H1 (cell line): Measurements from ENCODE around the gene SLC28A1. TPM values are rescaled to one million over a fixed set of nuclear protein-coding genes. Genes with fewer than 3 reads are reported as not detected.

Experiments
- CTCF ChIA-PET: fragments of 300-600 bp; sonication (Branson Sonifier 250); formaldehyde crosslinking; loops from one replicate; lab custom pipeline; 2021; ENCODE audit not compliant: partially characterized antibody; lab: Charles Lee
- POLR2A ChIA-PET: fragments of 300-600 bp; sonication (Branson Sonifier 250); formaldehyde crosslinking; loops from one replicate; lab custom pipeline; 2021; ENCODE audit warnings: inconsistent platforms; ENCODE audit not compliant: partially characterized antibody; lab: Charles Lee
- DNase-seq, 2 experiments: peaks; one replicate each; pipeline versions ENCODE4 v3.0.0 to v3.0.0-alpha.2; 2010 to 2022; ENCODE audit warnings: low spot score in 2 of 2, low read depth in 1 of 2, mixed read lengths in 1 of 2
- FAIRE-seq: peaks from 2 replicates; lab custom pipeline; 2011; peaks lifted over from hg19 to GRCh38; lab: Jason Lieb, UNC
- H2AFZ ChIP-seq: 2 replicates; pipeline ENCODE4 v1.8.1; 2012; ENCODE audit warnings: low read length, inconsistent platforms
- H2AK5ac ChIP-seq: 2 replicates; pipeline ENCODE4 v1.6.1; 2013; ENCODE audit warnings: low read depth, low read length
- H2BK120ac ChIP-seq: replicated peaks from 2 replicates; pipeline ENCODE3; 2013; ENCODE audit warnings: low read depth, low read length, inconsistent platforms
- H2BK12ac ChIP-seq: 2 replicates; pipeline ENCODE4 v1.6.1; 2013; ENCODE audit warnings: low read depth, low read length
- H2BK15ac ChIP-seq: 2 replicates; pipeline ENCODE4 v1.6.1; 2013; ENCODE audit warnings: low read length
- H2BK20ac ChIP-seq: 2 replicates; pipeline ENCODE4 v1.6.1; 2013; ENCODE audit warnings: low read length
- H2BK5ac ChIP-seq: 2 replicates; pipeline ENCODE4 v1.6.1; 2013; ENCODE audit warnings: low read depth, low read length
- H3K14ac ChIP-seq: 2 replicates; pipeline ENCODE4 v1.6.1; 2013; ENCODE audit warnings: inconsistent platforms; ENCODE audit not compliant: insufficient read length
- H3K18ac ChIP-seq: 2 replicates; pipeline ENCODE4 v1.6.1; 2013; ENCODE audit warnings: low read length; ENCODE audit errors: extremely low read depth
- H3K23ac ChIP-seq: 2 replicates; pipeline ENCODE4 v1.6.1; 2013; ENCODE audit warnings: inconsistent platforms; ENCODE audit not compliant: insufficient read length
- H3K23me2 ChIP-seq: 2 replicates; pipeline ENCODE4 v1.6.1; 2013; ENCODE audit warnings: low read depth, low read length
- H3K27ac ChIP-seq: 2 replicates; pipeline ENCODE4 v1.6.1; 2011; ENCODE audit warnings: low read depth, low read length, inconsistent platforms
- H3K27me3 ChIP-seq, 4 experiments: replicated peaks in 1 of 4; 1 replicate in 1 of 4; 2 replicates in 3 of 4; pipeline versions ENCODE4 v1.6.1 to v1.8.1; 2011 to 2013; ENCODE audit warnings: low read length in 3 of 4, mild to moderate bottlenecking in 3 of 4, inconsistent platforms in 2 of 4, mixed read lengths in 2 of 4, moderate library complexity in 1 of 4; ENCODE audit not compliant: control insufficient read depth in 3 of 4, insufficient read depth in 3 of 4; ENCODE audit errors: extremely low read depth in 1 of 4
- H3K36me3 ChIP-seq, 4 experiments: 2 replicates each; pipeline versions ENCODE4 v1.6.1 to v1.8.1; 2011 to 2013; ENCODE audit warnings: mild to moderate bottlenecking in 4 of 4, low read length in 3 of 4, moderate library complexity in 2 of 4, control low read depth in 1 of 4, inconsistent platforms in 1 of 4; ENCODE audit not compliant: insufficient read depth in 4 of 4, control insufficient read depth in 2 of 4
- H3K4ac ChIP-seq: replicated peaks from 2 replicates; pipeline ENCODE3; 2013; ENCODE audit warnings: low read length, low read depth, mixed read lengths, inconsistent platforms; ENCODE audit not compliant: insufficient read length
- H3K4me1 ChIP-seq, 4 experiments: replicated peaks in 1 of 4; 1 replicate in 1 of 4; 2 replicates in 3 of 4; pipeline versions ENCODE4 v1.6.1 to v1.8.1; 2011 to 2013; ENCODE audit warnings: low read length in 3 of 4, inconsistent platforms in 2 of 4, mixed read lengths in 1 of 4; ENCODE audit not compliant: insufficient read depth in 4 of 4, control insufficient read depth in 3 of 4
- H3K4me2 ChIP-seq, 2 experiments: 2 replicates each; pipeline versions ENCODE4 v1.6.1 to v1.8.1; 2011 to 2013; ENCODE audit warnings: low read depth in 2 of 2, low read length in 2 of 2, control low read depth in 1 of 2, inconsistent platforms in 1 of 2, mild to moderate bottlenecking in 1 of 2; ENCODE audit not compliant: insufficient read depth in 1 of 2
- H3K4me3 ChIP-seq, 4 experiments: fragments of 200-600, 300-600 bp in 1 of 4; sonication (generic), shearing (Covaris generic), sonication (Bioruptor Twin) in 1 of 4; 2 replicates each; pipeline versions ENCODE4 v1.5.1 to v1.8.1; 2011 to 2016; ENCODE audit warnings: low read length in 4 of 4, low read depth in 3 of 4, control low read depth in 2 of 4, inconsistent platforms in 2 of 4, mild to moderate bottlenecking in 2 of 4, mixed read lengths in 1 of 4, moderate library complexity in 1 of 4; ENCODE audit not compliant: insufficient read depth in 2 of 4; ENCODE audit errors: extremely low read depth in 1 of 4
- H3K56ac ChIP-seq: replicated peaks from 2 replicates; pipeline ENCODE3; 2013; ENCODE audit warnings: low read depth, mild to moderate bottlenecking, mixed read lengths, low read length, inconsistent platforms; ENCODE audit not compliant: insufficient read length
- H3K79me1 ChIP-seq: 2 replicates; pipeline ENCODE4 v1.6.1; 2013; ENCODE audit warnings: low read depth, low read length, control low read depth
- H3K79me2 ChIP-seq, 2 experiments: 2 replicates each; pipeline versions ENCODE4 v1.6.1 to v1.8.1; 2012 to 2013; ENCODE audit warnings: low read length in 2 of 2, mild to moderate bottlenecking in 2 of 2, inconsistent platforms in 1 of 2; ENCODE audit not compliant: insufficient read depth in 2 of 2, control insufficient read depth in 1 of 2
- H3K9ac ChIP-seq, 4 experiments: replicated peaks in 1 of 4; 1 replicate in 1 of 4; 2 replicates in 3 of 4; pipeline versions ENCODE4 v1.6.1 to v1.8.1; 2011 to 2013; ENCODE audit warnings: low read depth in 3 of 4, low read length in 3 of 4, control low read depth in 2 of 4, mild to moderate bottlenecking in 2 of 4, moderate library complexity in 2 of 4, inconsistent platforms in 1 of 4; ENCODE audit errors: extremely low read depth in 1 of 4
- H3K9me3 ChIP-seq, 2 experiments: 2 replicates each; pipeline versions ENCODE4 v1.6.1 to v1.8.1; 2012 to 2013; ENCODE audit warnings: mild to moderate bottlenecking in 2 of 2, moderate library complexity in 2 of 2, control low read depth in 1 of 2, inconsistent platforms in 1 of 2, low read depth in 1 of 2, low read length in 1 of 2, mixed read lengths in 1 of 2; ENCODE audit not compliant: insufficient read depth in 2 of 2
- H4K20me1 ChIP-seq, 2 experiments: replicated peaks in 1 of 2; 2 replicates each; pipeline versions ENCODE3 to v1.8.1; 2011 to 2013; ENCODE audit warnings: inconsistent platforms in 2 of 2, low read length in 2 of 2, mild to moderate bottlenecking in 1 of 2; ENCODE audit not compliant: insufficient read depth in 2 of 2, control insufficient read depth in 1 of 2
- H4K5ac ChIP-seq: 2 replicates; pipeline ENCODE4 v1.6.1; 2013; ENCODE audit warnings: low read length, low read depth, mixed read lengths, inconsistent platforms; ENCODE audit not compliant: insufficient read length
- H4K8ac ChIP-seq: 2 replicates; pipeline ENCODE4 v1.8.0; 2013; ENCODE audit warnings: mild to moderate bottlenecking, moderate library complexity, low read length, inconsistent platforms; ENCODE audit not compliant: insufficient read depth; ENCODE audit errors: extremely low read depth
- H4K91ac ChIP-seq: replicated peaks from 2 replicates; pipeline ENCODE3; 2013; ENCODE audit warnings: low read length, mixed read lengths, inconsistent platforms; ENCODE audit not compliant: insufficient read length
- CTCF ChIP-seq, 3 experiments: IDR thresholded peaks; 1 replicate in 2 of 3; 2 replicates in 1 of 3; pipeline versions ENCODE4 v1.5.1 to v1.6.1; 2011; ENCODE audit warnings: low read length in 3 of 3, mild to moderate bottlenecking in 3 of 3, inconsistent platforms in 2 of 3, low read depth in 1 of 3, moderate library complexity in 1 of 3; ENCODE audit not compliant: insufficient read depth in 1 of 3; ENCODE audit errors: control extremely low read depth in 1 of 3
- JUN ChIP-seq: IDR thresholded peaks from 2 replicates; pipeline ENCODE4 v1.6.1; 2011; ENCODE audit warnings: low read depth, mild to moderate bottlenecking, improper control_type of control experiment, low read length
- KDM1A ChIP-seq: fragments of 200-600, 300-600 bp; sonication (generic); IDR thresholded peaks from 2 replicates; pipeline ENCODE4 v1.7.1; 2016; ENCODE audit warnings: mild to moderate bottlenecking, low read length, borderline replicate concordance
- WGBS, 2 experiments: shearing (Covaris generic) in 1 of 2; methylation state at CpG; one replicate each; pipeline versions ENCODE4 v1.1.6 to v1.1.7; 2013 to 2015; ENCODE audit warnings: low lambda C conversion rate in 2 of 2, mixed read lengths in 2 of 2, inconsistent platforms in 1 of 2, low coverage in 1 of 2, missing lambda C conversion rate in 1 of 2; ENCODE audit not compliant: insufficient replicate concordance in 2 of 2, insufficient coverage in 1 of 2, insufficient read length in 1 of 2; ENCODE audit errors: extremely low coverage in 1 of 2, missing lambda C conversion rate in 1 of 2; 5-methylcytosine and 5-hydroxymethylcytosine counted together
- polyA plus RNA-seq, 7 experiments: library from polyadenylated mRNA; depleted of rRNA in 3 of 7; stranded (reverse) in 5 of 7; unstranded in 2 of 7; fragments of >200 nt in 5 of 7; fragments of 200-250 nt in 2 of 7; gene quantifications; 1 replicate in 5 of 7; 2 replicates in 1 of 7; 4 replicates in 1 of 7; pipeline versions ENCODE4 v1.2.1 to v1.2.3, GENCODE V29; 2011 to 2013; ENCODE audit warnings: missing spikeins in 2 of 7, mixed read lengths in 2 of 7
- total RNA-seq: library from RNA; stranded (reverse); fragmentation: NEBNext Ultra II Directional; extraction: Animal tissue kit (Norgen Biotek cat#: 25700); gene quantifications from 2 replicates; pipeline ENCODE4 v1.2.1, GENCODE V29; 2021

Gene SLC28A1
- total and polyA plus RNA-seq, 2 of the 8 experiments (the other 6 are each of a cell fraction or from before 2014, with no cell fraction given), result 0.09 TPM; not detected in 1

- Histone ChIP-seq H3K14ac (no peak overlapping the region), H4K5ac (no peak overlapping the region), H3K4me3 (no peak overlapping the region), H2AK5ac (no peak overlapping the region), H3K36me3 (no peaks in the 10 kb centered on the region), H2BK12ac (no peak overlapping the region), H3K79me1 (no peaks in the 10 kb centered on the region)
- TF ChIP-seq CTCF (IDR thresholded peaks at IDR 0.05; ENCODE audit: control extremely low read depth in 1 of 3, insufficient read depth in 1 of 3, low read depth in 1 of 3, low read length in 3 of 3) (no peak), KDM1A (no peak), JUN (no peak)
- TF ChIP-seq, all 59 proteins: peak for 0
- Histone ChIP-seq H3K4me2 (no peak overlapping the region), H3K4ac (no peak overlapping the region), H2BK5ac (no peak overlapping the region), H3K18ac (no peak overlapping the region; the same call in 1 of the 2 replicates), H3K27me3 (no peaks in the 10 kb centered on the region), H3K79me2 (no peaks in the 10 kb centered on the region), H3K56ac (no peak overlapping the region), H3K27ac (no peak overlapping the region), H2BK20ac (no peak overlapping the region), H2AFZ (no peak overlapping the region), H2BK15ac (no peak overlapping the region), H3K9ac (no peak overlapping the region), H3K23ac (no peak overlapping the region), H4K20me1 (no peaks in the 10 kb centered on the region), H4K91ac (no peak overlapping the region), H3K23me2 (0 out of 2 replicates have a peak, but pooled peaks cover 2% of the 10 kb centered on the region), H3K4me1 (no peaks in the 10 kb centered on the region), H4K8ac (no peak overlapping the region), H3K9me3 (no peaks in the 10 kb centered on the region), H2BK120ac (no peak overlapping the region)
- FAIRE-seq (no peak), DNase-seq (no peak)
- POLR2A ChIA-PET, result no interaction called here
- CTCF ChIA-PET, result interaction anchor here (1.5 to 1.7 kb wide), 3 partner anchors 11 to 102 kb away, joined by 6 to 8 read pairs (median 8); no protein-coding TSS in a partner anchor
- WGBS, 2 experiments, result 83% methylated on average over 2 of the region's 2 CpGs; no CpG with 5 or more reads in 1 of the 2 experiments
These were observed 58.0 kb downstream of the SLC28A1 start for GRCh38 chr15:84942456-84942855.
